Heart left ventricle (tissue), 16 donors: ENCODE results near the gene NCMAP. TPM values are rescaled to one million over a fixed set of nuclear protein-coding genes. Genes with fewer than 3 reads are reported as not detected.

Source experiments
- ATAC-seq, 4 donors: fragments of 200-7000 bp; cut with Tn5 transposase; one replicate each; pipeline ENCODE4 v1.9.1; 2020 to 2022; ENCODE audit warnings: moderate library complexity in 4 of 4, mild to moderate bottlenecking in 3 of 4, moderate number of reproducible peaks in 1 of 4
- DNase-seq, 5 donors: peaks; one replicate each; pipeline ENCODE4 v3.0.0-alpha.2; 2020
- H3K27ac ChIP-seq, 12 donors: fragments of 200-600 bp; sonication (generic) in 4 of 12; one replicate each; pipeline versions ENCODE4 v1.5.0 to v1.8.0; 2016 to 2022; ENCODE audit warnings: mild to moderate bottlenecking in 2 of 12
- H3K27me3 ChIP-seq, 9 donors: fragments of 200-600 bp; sonication (generic) in 2 of 9; one replicate each; pipeline versions ENCODE4 v1.5.1 to v1.8.0; 2016 to 2022; ENCODE audit warnings: mild to moderate bottlenecking in 3 of 9
- H3K36me3 ChIP-seq, 9 donors: fragments of 200-600 bp; sonication (generic) in 2 of 9; one replicate each; pipeline versions ENCODE4 v1.5.0 to v1.8.0; 2018 to 2022; ENCODE audit warnings: mild to moderate bottlenecking in 2 of 9
- H3K4me1 ChIP-seq, 12 donors: fragments of 200-600 bp; sonication (generic) in 4 of 12; one replicate each; pipeline versions ENCODE4 v1.5.0 to v1.8.0; 2016 to 2022; ENCODE audit warnings: mild to moderate bottlenecking in 3 of 12
- H3K4me3 ChIP-seq, 12 donors: fragments of 200-600 bp; sonication (generic) in 4 of 12; one replicate each; pipeline versions ENCODE4 v1.5.0 to v1.8.0; 2017 to 2022; ENCODE audit warnings: mild to moderate bottlenecking in 9 of 12, moderate library complexity in 4 of 12
- H3K9me3 ChIP-seq, 12 donors: fragments of 200-600 bp; sonication (generic) in 4 of 12; one replicate each; pipeline versions ENCODE4 v1.5.0 to v1.8.0; 2016 to 2022; ENCODE audit warnings: mild to moderate bottlenecking in 1 of 12
- CTCF ChIP-seq, 12 donors: fragments of 200-600 bp; sonication (generic) in 4 of 12; IDR thresholded peaks; one replicate each; pipeline versions ENCODE4 v1.5.0 to v1.8.0; 2018 to 2022; ENCODE audit warnings: antibody characterized with exemption in 12 of 12, mild to moderate bottlenecking in 5 of 12
- POLR2A ChIP-seq, 2 donors: fragments of 450-650 bp; IDR thresholded peaks; one replicate each; pipeline ENCODE4 v1.6.1; 2017; ENCODE audit warnings: antibody characterized with exemption in 2 of 2, mild to moderate bottlenecking in 2 of 2, moderate library complexity in 2 of 2
- WGBS, 4 donors: extraction: QIAGEN DNeasy Blood & Tissue Kit in 2 of 4; methylation state at CpG; one replicate each; pipeline versions ENCODE4 v1.1.5 to v1.1.7; 2013 to 2018; 5-methylcytosine and 5-hydroxymethylcytosine counted together
- intact Hi-C, 10 donors: fragments of 100-400 bp; cut with DNase I; formaldehyde crosslinking; loops; one replicate each; pipeline versions ENCODE4 v1.11.1 to v1.14.2; 2022
- polyA plus RNA-seq, 2 donors: library from polyadenylated mRNA; stranded (reverse); fragments of 200-250 nt; gene quantifications; one replicate each; pipeline ENCODE4 v1.2.3, GENCODE V29; 2013
- total RNA-seq, 9 donors: library from RNA; depleted of rRNA in 2 of 9; stranded (reverse); fragments of >200 nt in 2 of 9; fragmentation: NEBNext Ultra II Directional in 3 of 9; extraction: Animal tissue kit (Norgen Biotek cat#: 25700) in 3 of 9; gene quantifications; one replicate each; pipeline versions ENCODE4 v1.1.0 to v1.2.4, GENCODE V29; 2016 to 2023
- donor health status: ischemic (EF 13 %, LVEDD 7.1; RV severe dilation, severe dysfunction).
- donor health status: healthy with polysubstance abuse.
- donor health status: DM: no; HTN: yes; CAD: no.
- donor health status: DM: no; HTN: no; CAD: no.
- donor health status: ischemic (EF 25% LVEDD 6.9; RV normal size, moderate dysfunction).
- donor health status: ischemic (EF 25% LVEDD 5.7; RV mildly dilated, moderate dysfunction).
- donor health status: healthy.
- donor health status: DM: yes; HTN: yes; CAD: no.
- donor health status: ischemic (EF 35%, LVEDD 5.7; RV mildly dilated, moderate dysfunction).
- donor health status: nonischemic (EF 11% LVEDD 7.7; RV severe dilation, severe dysfunction).
- donor health status: DM: yes; HTN: yes; CAD: no.
- donor health status: PGD.
- donor health status: ischemic (EF 29% LVEDD 5.4; RV normal size, mild dysfunction).
- donor health status: nonischemic (EF 23%, LVEDD 6.1; RV moderate dilation, normal function).

NCMAP gene
- total and polyA plus RNA-seq, 11 donors, result 0.08 to 0.29 (median 0.18) TPM; not detected in 5

GRCh38 chr1:24575905-24576587 is 20.2 kb downstream of the NCMAP start:
- Histone ChIP-seq H3K9me3 (no peaks in the 10 kb centered on the region), H3K4me3 (no peak overlapping the region), H3K27ac (no peak overlapping the region), H3K36me3 (no peaks in the 10 kb centered on the region), H3K4me1 (no peaks in the 10 kb centered on the region), H3K27me3 (no peaks in the 10 kb centered on the region)
- no peak for ATAC-seq
- WGBS, 4 donors, result 42 to 51% (median 44%) methylated on average over 12 to 14 of the region's 14 CpGs
- DNase-seq, result no peak
- intact Hi-C loops, result no loop called here
- TF ChIP-seq CTCF (IDR thresholded peaks at IDR 0.05) (no peak), POLR2A (IDR thresholded peaks at IDR 0.05) (no peak)

GRCh38 chr1:24578846-24579245 is 23.0 kb downstream of the NCMAP start:
- TF ChIP-seq POLR2A (IDR thresholded peaks at IDR 0.05) (no peak), CTCF (IDR thresholded peaks at IDR 0.05) (no peak)
- intact Hi-C loops, result no loop called here
- WGBS, 4 donors, result 82 to 96% (median 94%) methylated on average over 6 to 7 of the region's 7 CpGs

GRCh38 chr1:24580756-24581155 is 24.9 kb downstream of the NCMAP start:
- ATAC-seq, result no peak
- intact Hi-C loops, result loop anchor here in 1 of 10 donors (10.0 kb wide), 1 partner anchor 166 kb away; the partner anchor contains the start of genes NIPAL3 and STPG1
- 75 to 79% (median 76%) methylated on average over 10 of the region's 10 CpGs for WGBS, 4 donors

More at GRCh38 chr1:24578846-24579245, 23.0 kb downstream of the NCMAP start:
- Histone ChIP-seq H3K4me3 (no peak overlapping the region), H3K9me3 (no peaks in the 10 kb centered on the region), H3K4me1 (peaks cover 0 to 3% (median 0%) of the 10 kb centered on the region in 12 donors), H3K27ac (no peak overlapping the region), H3K27me3 (peaks cover 0 to 4% (median 0%) of the 10 kb centered on the region in 9 donors), H3K36me3 (no peaks in the 10 kb centered on the region)
- DNase-seq, result no peak
- no peak for ATAC-seq

More at GRCh38 chr1:24580756-24581155, 24.9 kb downstream of the NCMAP start:
- Histone ChIP-seq H3K4me1 (peaks cover 0 to 14% (median 0%) of the 10 kb centered on the region in 12 donors), H3K9me3 (no peaks in the 10 kb centered on the region), H3K27ac (no peak overlapping the region), H3K27me3 (peaks cover 0 to 4% (median 0%) of the 10 kb centered on the region in 9 donors), H3K36me3 (no peaks in the 10 kb centered on the region), H3K4me3 (no peak overlapping the region)
- no peak for DNase-seq
- TF ChIP-seq CTCF (IDR thresholded peaks at IDR 0.05), result no peak
- no peak for TF ChIP-seq POLR2A (IDR thresholded peaks at IDR 0.05)
